ENCODE data around the gene PPARA. TPM values are rescaled to one million over a fixed set of nuclear protein-coding genes. Genes with fewer than 3 reads are reported as not detected.

The PPARA gene
- total RNA-seq, 1 donor from 2014 or later: 8.4 TPM

DNA sequence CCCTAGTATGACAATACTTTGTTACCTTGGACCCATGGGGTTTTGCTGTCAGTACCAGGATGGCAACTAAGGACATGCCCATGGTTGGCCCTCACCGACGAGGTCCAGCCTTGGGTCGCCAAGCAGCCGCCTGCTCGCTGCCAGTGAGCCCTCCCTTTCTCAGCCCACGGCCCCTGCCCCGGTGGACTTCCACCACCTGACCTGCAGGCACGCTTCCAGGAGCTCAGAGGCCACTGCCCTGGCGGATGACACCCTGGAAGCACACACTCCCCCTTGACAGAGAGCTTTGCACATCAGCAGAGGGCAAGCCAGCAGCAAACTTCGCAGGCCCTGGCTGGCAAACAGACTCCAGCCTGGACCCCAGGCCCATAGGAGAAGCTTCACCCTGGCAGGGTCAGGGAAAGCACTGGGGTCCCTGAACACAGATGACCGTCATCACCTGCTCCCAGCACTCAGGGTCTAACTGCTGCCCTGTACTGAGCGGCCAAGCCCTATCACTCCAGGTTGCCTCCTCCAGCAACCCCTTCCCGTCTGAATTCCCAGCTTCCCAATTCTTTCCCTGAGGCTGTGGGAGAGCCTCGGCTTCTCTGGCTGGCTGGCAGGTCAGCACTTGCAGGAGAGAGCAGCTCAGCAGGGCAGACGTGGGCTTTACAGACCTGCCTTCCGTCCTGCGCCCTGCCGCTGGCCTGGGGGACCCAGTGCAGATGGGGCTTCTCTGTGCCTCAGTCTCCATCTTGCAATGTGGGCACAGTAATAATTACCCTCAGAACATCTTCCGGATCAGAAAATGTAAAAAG is 2.7 kb upstream of the PPARA start:
- no peak for DNase-seq (ENCODE audit: low read depth)
- Histone ChIP-seq H3K27me3 (ENCODE audit: insufficient read depth, low read length) (peaks cover 21% of the 10 kb centered on the region), H3K79me2 (ENCODE audit: insufficient read depth, low read length) (no peaks in the 10 kb centered on the region), H3K9me3 (ENCODE audit: insufficient read depth, low read depth, low read length) (no peaks in the 10 kb centered on the region), H3K36me3 (ENCODE audit: insufficient read depth, low read length) (no peaks in the 10 kb centered on the region), H2AFZ (ENCODE audit: low read depth, low read length) (no peak overlapping the region), H3K27ac (ENCODE audit: low read depth, low read length) (no peak overlapping the region), H4K20me1 (ENCODE audit: insufficient read depth, low read length) (peaks cover 6% of the 10 kb centered on the region), H3K9ac (ENCODE audit: low read length) (no peak overlapping the region), H3K4me2 (ENCODE audit: low read length) (no peak overlapping the region), H3K4me3 (ENCODE audit: insufficient read depth, low read depth, low read length) (no peak overlapping the region), H3K4me1 (ENCODE audit: insufficient read depth, low read length) (peaks cover 11% of the 10 kb centered on the region)
- peaks cover 2% of the 10 kb centered on the region for H3K4me1 Mint-ChIP-seq (ENCODE audit: low read depth, unreplicated experiment)
- no peak overlapping the region for H3K27ac Mint-ChIP-seq (ENCODE audit: unreplicated experiment)
- peaks cover 51% of the 10 kb centered on the region for H3K27me3 Mint-ChIP-seq (ENCODE audit: low read depth, unreplicated experiment)
- no peak overlapping the region for H3K4me3 Mint-ChIP-seq (ENCODE audit: unreplicated experiment)
- peaks cover 8% of the 10 kb centered on the region for H3K36me3 Mint-ChIP-seq (ENCODE audit: low read depth, unreplicated experiment)
- no peak for FAIRE-seq
- no peak for TF ChIP-seq EZH2 (IDR thresholded peaks at IDR 0.05; ENCODE audit: insufficient read depth, low read length)
- TF ChIP-seq, protein P1, sequence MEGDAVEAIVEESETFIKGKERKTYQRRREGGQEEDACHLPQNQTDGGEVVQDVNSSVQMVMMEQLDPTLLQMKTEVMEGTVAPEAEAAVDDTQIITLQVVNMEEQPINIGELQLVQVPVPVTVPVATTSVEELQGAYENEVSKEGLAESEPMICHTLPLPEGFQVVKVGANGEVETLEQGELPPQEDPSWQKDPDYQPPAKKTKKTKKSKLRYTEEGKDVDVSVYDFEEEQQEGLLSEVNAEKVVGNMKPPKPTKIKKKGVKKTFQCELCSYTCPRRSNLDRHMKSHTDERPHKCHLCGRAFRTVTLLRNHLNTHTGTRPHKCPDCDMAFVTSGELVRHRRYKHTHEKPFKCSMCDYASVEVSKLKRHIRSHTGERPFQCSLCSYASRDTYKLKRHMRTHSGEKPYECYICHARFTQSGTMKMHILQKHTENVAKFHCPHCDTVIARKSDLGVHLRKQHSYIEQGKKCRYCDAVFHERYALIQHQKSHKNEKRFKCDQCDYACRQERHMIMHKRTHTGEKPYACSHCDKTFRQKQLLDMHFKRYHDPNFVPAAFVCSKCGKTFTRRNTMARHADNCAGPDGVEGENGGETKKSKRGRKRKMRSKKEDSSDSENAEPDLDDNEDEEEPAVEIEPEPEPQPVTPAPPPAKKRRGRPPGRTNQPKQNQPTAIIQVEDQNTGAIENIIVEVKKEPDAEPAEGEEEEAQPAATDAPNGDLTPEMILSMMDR (IDR thresholded peaks at IDR 0.05; ENCODE audit: insufficient read depth, low read depth, low read length): no peak
- H3K9me3 Mint-ChIP-seq (ENCODE audit: unreplicated experiment): peaks cover 5% of the 10 kb centered on the region

DNA sequence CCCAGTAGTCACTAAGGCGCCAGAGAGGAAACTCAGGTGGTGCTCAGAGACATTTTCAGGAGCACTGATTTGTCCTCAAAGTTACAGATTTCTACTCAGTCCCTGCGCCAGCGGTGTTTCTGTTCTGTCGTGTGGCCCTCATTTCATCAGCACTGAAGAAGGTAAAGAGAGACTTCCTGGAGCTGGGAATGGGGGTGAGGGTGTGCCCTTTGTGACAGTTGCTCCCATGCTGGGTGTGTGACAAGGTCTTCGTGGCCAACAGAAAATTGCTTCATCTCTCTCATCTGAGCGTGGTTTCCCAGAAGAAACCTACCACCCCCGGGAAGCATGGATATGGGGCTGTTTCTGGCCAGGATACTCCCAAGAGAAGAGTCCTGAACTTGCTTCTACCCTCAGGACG is 2.0 kb upstream of the PPARA start:
- H3K27me3 Mint-ChIP-seq (ENCODE audit: low read depth, unreplicated experiment): peaks cover 45% of the 10 kb centered on the region
- H3K4me3 Mint-ChIP-seq (ENCODE audit: unreplicated experiment): no peak overlapping the region

More for the DNA sequence above, 2.0 kb upstream of the PPARA start:
- no peaks in the 10 kb centered on the region for H3K36me3 ChIP-seq (ENCODE audit: insufficient read depth, low read length)
- H3K9me3 ChIP-seq (ENCODE audit: insufficient read depth, low read depth, low read length): no peaks in the 10 kb centered on the region
- Mint-ChIP-seq H3K9me3 (ENCODE audit: unreplicated experiment) (peaks cover 5% of the 10 kb centered on the region), H3K36me3 (ENCODE audit: low read depth, unreplicated experiment) (peaks cover 8% of the 10 kb centered on the region), H3K4me1 (ENCODE audit: low read depth, unreplicated experiment) (peaks cover 2% of the 10 kb centered on the region), H3K27ac (ENCODE audit: unreplicated experiment) (no peak overlapping the region)
- no peak overlapping the region for H2AFZ ChIP-seq (ENCODE audit: low read depth, low read length)
- H3K4me3 ChIP-seq (ENCODE audit: insufficient read depth, low read depth, low read length): no peak overlapping the region
- no peaks in the 10 kb centered on the region for H3K79me2 ChIP-seq (ENCODE audit: insufficient read depth, low read length)
- H3K27me3 ChIP-seq (ENCODE audit: insufficient read depth, low read length): peaks cover 21% of the 10 kb centered on the region
- peaks cover 11% of the 10 kb centered on the region for H3K4me1 ChIP-seq (ENCODE audit: insufficient read depth, low read length)
- FAIRE-seq (no peak), DNase-seq (ENCODE audit: low read depth) (no peak)
- TF ChIP-seq, protein P1 (IDR thresholded peaks at IDR 0.05; ENCODE audit: insufficient read depth, low read depth, low read length): no peak
- no peak for TF ChIP-seq EZH2 (IDR thresholded peaks at IDR 0.05; ENCODE audit: insufficient read depth, low read length)
- H3K27ac ChIP-seq (ENCODE audit: low read depth, low read length): no peak overlapping the region
- peaks cover 8% of the 10 kb centered on the region for H4K20me1 ChIP-seq (ENCODE audit: insufficient read depth, low read length)
- H3K9ac ChIP-seq (ENCODE audit: low read length): no peak overlapping the region
- H3K4me2 ChIP-seq (ENCODE audit: low read length): no peak overlapping the region

All from astrocyte (in vitro differentiated cells and primary cell).